Fibroblast of lung (primary cell): ENCODE measurements around the gene CORO6. TPM values are rescaled to one million over a fixed set of nuclear protein-coding genes. Genes with fewer than 3 reads are reported as not detected.

Source experiments
- DNase-seq, 2 donors: peaks; one replicate each; pipeline versions ENCODE4 v3.0.0 to v3.0.0-alpha.2; 2010; ENCODE audit warnings: low read depth in 2 of 2
- H2AFZ ChIP-seq: 2 replicates; pipeline ENCODE4 v1.5.1; 2012; ENCODE audit warnings: low read length, control low read depth, inconsistent platforms
- H3K27ac ChIP-seq: 2 replicates; pipeline ENCODE4 v1.5.1; 2011; ENCODE audit warnings: low read length, control low read depth; ENCODE audit not compliant: insufficient read depth
- H3K27me3 ChIP-seq: 2 replicates; pipeline ENCODE4 v1.5.1; 2011; ENCODE audit warnings: mild to moderate bottlenecking, low read length; ENCODE audit not compliant: control insufficient read depth, insufficient read depth
- H3K36me3 ChIP-seq: 2 replicates; pipeline ENCODE4 v1.5.1; 2011; ENCODE audit warnings: low read length; ENCODE audit not compliant: control insufficient read depth, insufficient read depth
- H3K4me1 ChIP-seq: 2 replicates; pipeline ENCODE4 v1.5.1; 2011; ENCODE audit warnings: low read length; ENCODE audit not compliant: control insufficient read depth, insufficient read depth; ENCODE audit errors: extremely low read depth
- H3K4me2 ChIP-seq: 2 replicates; pipeline ENCODE4 v1.5.1; 2011; ENCODE audit warnings: low read length, control low read depth; ENCODE audit not compliant: insufficient read depth; ENCODE audit errors: extremely low read depth
- H3K4me3 ChIP-seq, 4 experiments: fragments of 200-600 bp in 1 of 4; sonication (generic) in 1 of 4; replicated peaks in 1 of 4; 2 replicates each; pipeline ENCODE4 v1.5.1; 2011 to 2016; ENCODE audit warnings: low read length in 4 of 4, low read depth in 3 of 4, mild to moderate bottlenecking in 3 of 4, control low read depth in 2 of 4, inconsistent platforms in 1 of 4, mixed read lengths in 1 of 4; ENCODE audit not compliant: insufficient read depth in 1 of 4; ENCODE audit errors: control extremely low read depth in 1 of 4
- H3K79me2 ChIP-seq: 2 replicates; pipeline ENCODE4 v1.5.1; 2012; ENCODE audit warnings: mild to moderate bottlenecking, low read length, inconsistent platforms; ENCODE audit not compliant: control insufficient read depth, insufficient read depth
- H3K9ac ChIP-seq: 2 replicates; pipeline ENCODE4 v1.5.1; 2011; ENCODE audit warnings: mild to moderate bottlenecking, low read length, control low read depth; ENCODE audit not compliant: insufficient read depth
- H3K9me3 ChIP-seq: 2 replicates; pipeline ENCODE4 v1.5.1; 2012; ENCODE audit warnings: low read depth, low read length; ENCODE audit not compliant: control insufficient read depth, insufficient read depth
- H4K20me1 ChIP-seq: 2 replicates; pipeline ENCODE4 v1.5.1; 2011; ENCODE audit warnings: low read length; ENCODE audit not compliant: control insufficient read depth, insufficient read depth; ENCODE audit errors: extremely low read depth
- CTCF ChIP-seq, 2 donors: IDR thresholded peaks in 1 of 2; conservative IDR thresholded peaks in 1 of 2; 1 replicate in 1 of 2; 2 replicates in 1 of 2; pipeline ENCODE4 v1.5.1; 2011 to 2012; ENCODE audit warnings: low read length in 2 of 2, control low read depth in 1 of 2, inconsistent platforms in 1 of 2, low read depth in 1 of 2, mild to moderate bottlenecking in 1 of 2
- EZH2 ChIP-seq: IDR thresholded peaks from 2 replicates; pipeline ENCODE4 v1.5.1; 2012; ENCODE audit warnings: low read length, control low read depth, mild to moderate bottlenecking; ENCODE audit errors: missing control alignments
- polyA plus RNA-seq, 2 donors: library from polyadenylated mRNA; depleted of rRNA in 1 of 2; stranded (reverse) in 1 of 2; unstranded in 1 of 2; fragments of >200 nt; gene quantifications; 2 replicates each; pipeline ENCODE4 v1.2.1, GENCODE V29; 2011 to 2012; ENCODE audit warnings: missing spikeins in 1 of 2
- total RNA-seq: library from RNA; depleted of rRNA; stranded (reverse); fragments of >200 nt; gene quantifications from 2 replicates; pipeline ENCODE4 v1.2.1, GENCODE V29; 2014

CORO6 gene
- total and polyA plus RNA-seq, 2 donors (not counting 1 experiment from before 2014, with no cell fraction given), result 8.0 to 19.3 TPM

GRCh38 chr17:29617481-29618271 lies 5.0 kb downstream of the CORO6 start:
- Histone ChIP-seq H3K9ac (peak overlapping the region; percentile 4), H2AFZ (peak overlapping the region; percentile 24), H3K79me2 (no peaks in the 10 kb centered on the region), H3K4me1 (peaks cover 23% of the 10 kb centered on the region), H3K4me3 (peak overlapping the region in 1 of 4 experiments; percentile 27), H3K27ac (no peak overlapping the region), H3K27me3 (no peaks in the 10 kb centered on the region), H3K9me3 (no peaks in the 10 kb centered on the region), H3K4me2 (no peak overlapping the region), H4K20me1 (no peaks in the 10 kb centered on the region), H3K36me3 (no peaks in the 10 kb centered on the region)
- TF ChIP-seq CTCF (conservative IDR thresholded peaks at IDR 0.05 in 1 of 2, IDR thresholded peaks at IDR 0.05 in 1 of 2; ENCODE audit: low read depth in 1 of 2, low read length in 2 of 2) (peak; percentile 41 to 57), EZH2 (peak; percentile 33)
- DNase-seq, result peak; percentile 59 to 65

- TF ChIP-seq EZH2 (no peak), CTCF (conservative IDR thresholded peaks at IDR 0.05 in 1 of 2, IDR thresholded peaks at IDR 0.05 in 1 of 2; ENCODE audit: low read depth in 1 of 2, low read length in 2 of 2) (peak; percentile 52 to 74)
- Histone ChIP-seq H2AFZ (peak overlapping the region; percentile 24), H3K27ac (no peak overlapping the region), H3K9ac (no peak overlapping the region), H3K4me3 (peak overlapping the region in 1 of 4 experiments; percentile 27), H3K9me3 (no peaks in the 10 kb centered on the region), H3K4me2 (peak overlapping the region; percentile 32), H3K36me3 (no peaks in the 10 kb centered on the region), H3K4me1 (peaks cover 23% of the 10 kb centered on the region), H3K27me3 (no peaks in the 10 kb centered on the region), H4K20me1 (no peaks in the 10 kb centered on the region), H3K79me2 (no peaks in the 10 kb centered on the region)
- DNase-seq, result peak; percentile 67 to 79
Measured at GRCh38 chr17:29617125-29617480, 5.6 kb downstream of the CORO6 start.

GRCh38 chr17:29616300-29617048 lies 6.2 kb downstream of the CORO6 start:
- Histone ChIP-seq H3K9me3 (no peaks in the 10 kb centered on the region), H3K27me3 (no peaks in the 10 kb centered on the region), H3K79me2 (no peaks in the 10 kb centered on the region), H3K36me3 (no peaks in the 10 kb centered on the region), H3K4me2 (peak overlapping the region; percentile 32), H3K4me3 (peak overlapping the region in 1 of 4 experiments; percentile 40), H3K4me1 (peaks cover 19% of the 10 kb centered on the region), H4K20me1 (no peaks in the 10 kb centered on the region), H3K9ac (no peak overlapping the region), H2AFZ (no peak overlapping the region), H3K27ac (no peak overlapping the region)
- TF ChIP-seq EZH2, result no peak
- no peak for TF ChIP-seq CTCF (conservative IDR thresholded peaks at IDR 0.05 in 1 of 2, IDR thresholded peaks at IDR 0.05 in 1 of 2; ENCODE audit: low read depth in 1 of 2, low read length in 2 of 2)
- DNase-seq, result no peak
